HG03280 (cell line): Measurements from ENCODE around the gene KLK4.

Source experiments
- ATAC-seq: cut with Tn5 transposase; IDR thresholded peaks from one replicate; pipeline ENCODE4 v1.9.1; 2021; ENCODE audit warnings: mild to moderate bottlenecking, moderate library complexity; ENCODE audit not compliant: unreplicated experiment

KLK4 gene

DNA sequence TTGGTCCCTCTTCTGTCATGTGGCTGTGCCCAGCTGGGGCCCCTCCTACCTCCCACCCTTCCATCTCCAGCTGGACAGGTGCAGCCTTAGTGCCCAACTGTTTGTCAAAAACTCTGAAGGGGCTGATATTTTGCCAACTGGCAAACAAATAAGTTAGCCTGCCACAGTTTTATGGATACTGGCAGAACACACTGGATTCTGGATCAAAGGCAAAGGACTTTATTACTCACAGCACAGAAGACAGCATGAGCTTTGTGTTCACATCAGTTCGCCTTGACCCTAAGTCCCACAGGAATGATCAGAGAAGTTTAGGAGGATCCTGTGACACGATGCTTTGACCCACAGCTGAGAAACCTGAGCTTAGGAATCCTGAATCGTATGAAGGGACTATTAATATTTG is 21.6 kb downstream of the KLK4 start:
- ATAC-seq, result no peak

DNA sequence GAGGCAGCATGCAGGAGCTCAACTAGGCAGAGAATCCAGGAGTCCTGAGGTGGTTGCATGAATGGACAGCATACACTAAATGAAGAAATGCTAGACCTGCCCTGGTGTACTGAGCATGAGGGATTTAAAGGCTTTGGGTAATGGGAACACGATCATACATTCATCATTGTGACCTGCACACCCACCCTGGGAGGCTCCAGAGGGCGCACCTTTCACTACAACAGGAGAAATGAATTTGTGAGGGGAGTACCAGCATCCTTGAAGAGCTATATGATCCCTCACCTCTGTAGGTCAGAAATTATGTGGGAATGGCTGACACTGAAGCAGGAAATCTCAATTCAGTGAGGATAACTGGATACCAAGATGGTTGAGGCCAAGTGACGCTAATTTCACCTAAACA is 29.0 kb downstream of the KLK4 start:
- ATAC-seq, result no peak

DNA sequence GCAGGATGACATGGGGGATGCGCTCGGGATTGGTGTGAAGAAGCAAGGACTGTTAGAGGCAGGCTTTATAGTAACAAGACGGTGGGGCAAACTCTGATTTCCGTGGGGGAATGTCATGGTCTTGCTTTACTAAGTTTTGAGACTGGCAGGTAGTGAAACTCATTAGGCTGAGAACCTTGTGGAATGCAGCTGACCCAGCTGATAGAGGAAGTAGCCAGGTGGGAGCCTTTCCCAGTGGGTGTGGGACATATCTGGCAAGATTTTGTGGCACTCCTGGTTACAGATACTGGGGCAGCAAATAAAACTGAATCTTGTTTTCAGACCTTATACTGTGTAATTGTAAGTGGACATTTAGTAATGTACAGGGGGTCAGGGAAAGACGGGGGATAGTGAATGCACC is 31.0 kb downstream of the KLK4 start:
- ATAC-seq, result no peak

DNA sequence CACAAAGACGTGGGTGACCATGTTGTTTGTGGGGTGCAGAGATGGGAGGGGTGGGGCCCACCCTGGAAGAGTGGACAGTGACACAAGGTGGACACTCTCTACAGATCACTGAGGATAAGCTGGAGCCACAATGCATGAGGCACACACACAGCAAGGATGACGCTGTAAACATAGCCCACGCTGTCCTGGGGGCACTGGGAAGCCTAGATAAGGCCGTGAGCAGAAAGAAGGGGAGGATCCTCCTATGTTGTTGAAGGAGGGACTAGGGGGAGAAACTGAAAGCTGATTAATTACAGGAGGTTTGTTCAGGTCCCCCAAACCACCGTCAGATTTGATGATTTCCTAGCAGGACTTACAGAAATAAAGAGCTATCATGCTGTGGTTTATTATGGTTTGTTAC is 32.3 kb downstream of the KLK4 start:
- no peak for ATAC-seq

DNA sequence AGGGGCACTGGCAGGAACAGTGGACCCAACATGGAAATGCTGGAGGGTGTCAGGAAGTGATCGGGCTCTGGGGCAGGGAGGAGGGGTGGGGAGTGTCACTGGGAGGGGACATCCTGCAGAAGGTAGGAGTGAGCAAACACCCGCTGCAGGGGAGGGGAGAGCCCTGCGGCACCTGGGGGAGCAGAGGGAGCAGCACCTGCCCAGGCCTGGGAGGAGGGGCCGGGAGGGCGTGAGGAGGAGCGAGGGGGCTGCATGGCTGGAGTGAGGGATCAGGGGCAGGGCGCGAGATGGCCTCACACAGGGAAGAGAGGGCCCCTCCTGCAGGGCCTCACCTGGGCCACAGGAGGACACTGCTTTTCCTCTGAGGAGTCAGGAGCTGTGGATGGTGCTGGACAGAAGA is 33.9 kb downstream of the KLK4 start:
- ATAC-seq, result no peak

DNA sequence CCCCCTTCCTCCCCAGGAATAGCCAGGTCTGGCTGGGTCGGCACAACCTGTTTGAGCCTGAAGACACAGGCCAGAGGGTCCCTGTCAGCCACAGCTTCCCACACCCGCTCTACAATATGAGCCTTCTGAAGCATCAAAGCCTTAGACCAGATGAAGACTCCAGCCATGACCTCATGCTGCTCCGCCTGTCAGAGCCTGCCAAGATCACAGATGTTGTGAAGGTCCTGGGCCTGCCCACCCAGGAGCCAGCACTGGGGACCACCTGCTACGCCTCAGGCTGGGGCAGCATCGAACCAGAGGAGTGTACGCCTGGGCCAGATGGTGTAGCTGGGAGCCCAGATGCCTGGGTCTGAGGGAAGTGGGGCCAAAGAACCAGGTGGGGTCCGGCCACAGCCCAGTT is 34.7 kb downstream of the KLK4 start:
- no peak for ATAC-seq

DNA sequence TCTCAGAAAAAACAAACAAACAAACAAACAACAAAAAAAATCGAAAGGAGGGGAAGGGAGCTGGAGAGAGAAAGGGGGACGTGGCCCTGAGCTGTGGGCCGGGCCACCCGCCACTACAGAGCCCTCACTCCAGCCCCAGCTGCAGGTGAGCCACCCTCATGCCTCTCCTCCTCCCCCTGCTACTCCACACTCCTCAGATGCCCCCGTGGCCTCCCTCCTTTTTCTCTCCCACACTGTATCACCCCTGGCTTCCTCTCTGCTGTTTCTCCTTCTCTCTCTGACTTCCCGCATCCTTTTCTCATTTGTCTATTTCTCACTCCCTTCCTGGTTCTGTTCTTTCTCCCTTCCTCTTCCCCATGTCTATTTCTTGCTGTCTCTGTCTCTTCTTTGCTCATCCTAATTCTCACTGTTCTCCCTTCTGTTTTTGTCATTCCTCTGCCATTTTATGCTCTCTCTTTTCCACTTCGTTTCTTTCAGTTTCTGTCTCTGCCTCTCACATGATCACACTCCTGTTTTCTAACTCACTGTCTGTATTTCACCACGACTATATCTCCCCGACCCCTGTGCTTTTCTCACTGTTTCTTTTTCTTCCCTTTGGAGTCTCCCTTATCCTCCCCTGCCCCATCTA is 35.3 kb downstream of the KLK4 start:
- ATAC-seq, result no peak

DNA sequence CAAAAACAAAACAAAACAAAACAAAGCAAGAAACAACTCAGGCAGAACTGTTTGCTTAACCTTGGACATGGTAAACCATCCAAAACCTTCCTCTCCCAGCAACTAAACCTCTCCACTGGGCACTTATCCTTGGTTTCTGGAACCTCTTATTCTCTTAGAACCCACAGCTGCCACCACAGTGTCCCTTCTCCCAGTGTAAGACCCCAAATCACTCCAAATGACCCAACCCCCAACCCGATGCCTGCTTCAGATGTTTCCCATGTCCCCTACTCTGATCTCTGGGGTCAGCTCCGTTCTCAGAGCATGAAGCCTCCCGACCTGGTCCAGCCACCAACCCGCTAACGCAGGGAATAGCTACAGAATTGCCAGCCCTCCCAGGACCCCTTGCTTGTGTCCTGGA is 37.0 kb downstream of the KLK4 start:
- no peak for ATAC-seq

DNA sequence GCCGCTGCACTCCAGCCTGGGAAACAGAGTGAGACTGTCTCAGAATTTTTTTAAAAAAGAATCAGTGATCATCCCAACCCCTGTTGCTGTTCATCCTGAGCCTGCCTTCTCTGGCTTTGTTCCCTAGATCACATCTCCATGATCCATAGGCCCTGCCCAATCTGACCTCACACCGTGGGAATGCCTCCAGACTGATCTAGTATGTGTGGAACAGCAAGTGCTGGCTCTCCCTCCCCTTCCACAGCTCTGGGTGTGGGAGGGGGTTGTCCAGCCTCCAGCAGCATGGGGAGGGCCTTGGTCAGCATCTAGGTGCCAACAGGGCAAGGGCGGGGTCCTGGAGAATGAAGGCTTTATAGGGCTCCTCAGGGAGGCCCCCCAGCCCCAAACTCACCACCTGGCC is 38.1 kb downstream of the KLK4 start, which contains the start of gene KLK2:
KLK2 (plus strand) TSS at position 384 of the 400 bp plus-strand sequence. CDS start 35 bp downstream, outside the sequence.
- ATAC-seq, result no peak

DNA sequence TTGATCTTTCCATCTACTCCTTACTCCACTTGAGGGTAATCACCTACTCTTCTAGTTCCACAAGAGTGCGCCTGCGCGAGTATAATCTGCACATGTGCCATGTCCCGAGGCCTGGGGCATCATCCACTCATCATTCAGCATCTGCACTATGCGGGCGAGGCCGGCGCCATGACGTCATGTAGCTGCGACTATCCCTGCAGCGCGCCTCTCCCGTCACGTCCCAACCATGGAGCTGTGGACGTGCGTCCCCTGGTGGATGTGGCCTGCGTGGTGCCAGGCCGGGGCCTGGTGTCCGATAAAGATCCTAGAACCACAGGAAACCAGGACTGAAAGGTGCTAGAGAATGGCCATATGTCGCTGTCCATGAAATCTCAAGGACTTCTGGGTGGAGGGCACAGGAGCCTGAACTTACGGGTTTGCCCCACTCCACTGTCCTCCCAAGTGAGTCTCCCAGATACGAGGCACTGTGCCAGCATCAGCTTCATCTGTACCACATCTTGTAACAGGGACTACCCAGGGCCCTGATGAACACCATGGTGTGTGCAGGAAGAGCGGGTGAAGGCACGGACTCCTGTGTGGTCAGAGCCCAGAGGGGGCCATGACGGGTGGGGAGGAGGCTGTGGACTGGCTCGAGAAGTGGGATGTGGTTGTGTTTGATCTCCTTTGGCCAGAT is 40.6 kb downstream of the KLK4 start:
- ATAC-seq, result no peak

DNA sequence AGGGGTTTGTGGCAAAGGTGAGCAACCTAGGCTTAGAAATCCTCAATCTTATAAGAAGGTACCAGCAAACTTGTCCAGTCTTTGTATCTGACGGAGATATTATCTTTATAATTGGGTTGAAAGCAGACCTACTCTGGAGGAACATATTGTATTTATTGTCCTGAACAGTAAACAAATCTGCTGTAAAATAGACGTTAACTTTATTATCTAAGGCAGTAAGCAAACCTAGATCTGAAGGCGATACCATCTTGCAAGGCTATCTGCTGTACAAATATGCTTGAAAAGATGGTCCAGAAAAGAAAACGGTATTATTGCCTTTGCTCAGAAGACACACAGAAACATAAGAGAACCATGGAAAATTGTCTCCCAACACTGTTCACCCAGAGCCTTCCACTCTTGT is 41.7 kb downstream of the KLK4 start:
- no peak for ATAC-seq

DNA sequence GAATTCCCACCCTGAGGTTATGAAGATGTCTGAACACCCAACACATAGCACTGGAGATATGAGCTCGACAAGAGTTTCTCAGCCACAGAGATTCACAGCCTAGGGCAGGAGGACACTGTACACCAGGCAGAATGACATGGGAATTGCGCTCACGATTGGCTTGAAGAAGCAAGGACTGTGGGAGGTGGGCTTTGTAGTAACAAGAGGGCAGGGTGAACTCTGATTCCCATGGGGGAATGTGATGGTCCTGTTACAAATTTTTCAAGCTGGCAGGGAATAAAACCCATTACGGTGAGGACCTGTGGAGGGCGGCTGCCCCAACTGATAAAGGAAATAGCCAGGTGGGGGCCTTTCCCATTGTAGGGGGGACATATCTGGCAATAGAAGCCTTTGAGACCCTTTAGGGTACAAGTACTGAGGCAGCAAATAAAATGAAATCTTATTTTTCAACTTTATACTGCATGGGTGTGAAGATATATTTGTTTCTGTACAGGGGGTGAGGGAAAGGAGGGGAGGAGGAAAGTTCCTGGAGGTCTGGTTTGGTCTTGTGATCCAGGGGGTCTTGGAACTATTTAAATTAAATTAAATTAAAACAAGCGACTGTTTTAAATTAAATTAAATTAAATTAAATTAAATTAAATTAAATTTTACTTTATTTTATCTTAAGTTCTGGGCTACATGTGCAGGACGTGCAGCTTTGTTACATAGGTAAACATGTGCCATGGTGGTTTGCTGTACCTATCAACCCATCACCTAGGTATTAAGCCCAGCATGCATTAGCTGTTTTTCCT is 49.5 kb downstream of the KLK4 start:
- ATAC-seq, result no peak

DNA sequence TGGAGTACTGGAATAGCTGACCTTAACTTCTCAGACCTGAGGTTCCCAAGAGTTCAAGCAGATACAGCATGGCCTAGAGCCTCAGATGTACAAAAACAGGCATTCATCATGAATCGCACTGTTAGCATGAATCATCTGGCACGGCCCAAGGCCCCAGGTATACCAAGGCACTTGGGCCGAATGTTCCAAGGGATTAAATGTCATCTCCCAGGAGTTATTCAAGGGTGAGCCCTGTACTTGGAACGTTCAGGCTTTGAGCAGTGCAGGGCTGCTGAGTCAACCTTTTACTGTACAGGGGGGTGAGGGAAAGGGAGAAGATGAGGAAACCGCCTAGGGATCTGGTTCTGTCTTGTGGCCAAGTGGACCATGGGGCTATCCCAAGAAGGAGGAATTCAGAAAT is 50.2 kb downstream of the KLK4 start:
- no peak for ATAC-seq

DNA sequence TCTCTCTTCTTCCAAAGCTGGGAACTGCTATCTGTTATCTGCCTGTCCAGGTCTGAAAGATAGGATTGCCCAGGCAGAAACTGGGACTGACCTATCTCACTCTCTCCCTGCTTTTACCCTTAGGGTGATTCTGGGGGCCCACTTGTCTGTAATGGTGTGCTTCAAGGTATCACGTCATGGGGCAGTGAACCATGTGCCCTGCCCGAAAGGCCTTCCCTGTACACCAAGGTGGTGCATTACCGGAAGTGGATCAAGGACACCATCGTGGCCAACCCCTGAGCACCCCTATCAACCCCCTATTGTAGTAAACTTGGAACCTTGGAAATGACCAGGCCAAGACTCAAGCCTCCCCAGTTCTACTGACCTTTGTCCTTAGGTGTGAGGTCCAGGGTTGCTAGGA is 51.3 kb downstream of the KLK4 start:
- no peak for ATAC-seq

DNA sequence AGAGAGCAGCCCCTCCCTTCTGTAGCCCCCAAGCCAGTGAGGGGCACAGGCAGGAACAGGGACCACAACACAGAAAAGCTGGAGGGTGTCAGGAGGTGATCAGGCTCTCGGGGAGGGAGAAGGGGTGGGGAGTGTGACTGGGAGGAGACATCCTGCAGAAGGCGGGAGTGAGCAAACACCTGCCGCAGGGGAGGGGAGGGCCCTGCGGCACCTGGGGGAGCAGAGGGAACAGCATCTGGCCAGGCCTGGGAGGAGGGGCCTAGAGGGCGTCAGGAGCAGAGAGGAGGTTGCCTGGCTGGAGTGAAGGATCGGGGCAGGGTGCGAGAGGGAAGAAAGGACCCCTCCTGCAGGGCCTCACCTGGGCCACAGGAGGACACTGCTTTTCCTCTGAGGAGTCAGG is 52.3 kb downstream of the KLK4 start:
- no peak for ATAC-seq

DNA sequence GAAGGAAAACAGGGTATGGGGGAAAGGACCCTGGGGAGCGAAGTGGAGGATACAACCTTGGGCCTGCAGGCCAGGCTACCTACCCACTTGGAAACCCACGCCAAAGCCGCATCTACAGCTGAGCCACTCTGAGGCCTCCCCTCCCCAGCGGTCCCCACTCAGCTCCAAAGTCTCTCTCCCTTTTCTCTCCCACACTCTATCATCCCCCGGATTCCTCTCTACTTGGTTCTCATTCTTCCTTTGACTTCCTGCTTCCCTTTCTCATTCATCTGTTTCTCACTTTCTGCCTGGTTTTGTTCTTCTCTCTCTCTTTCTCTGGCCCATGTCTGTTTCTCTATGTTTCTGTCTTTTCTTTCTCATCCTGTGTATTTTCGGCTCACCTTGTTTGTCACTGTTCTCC is 53.8 kb downstream of the KLK4 start:
- ATAC-seq, result no peak
